B cell (primary cell): ENCODE data around the gene AXL. TPM values are rescaled to one million over a fixed set of nuclear protein-coding genes. Genes with fewer than 3 reads are reported as not detected.

ENCODE experiments used
- ATAC-seq: fragments of 200-7000 bp; cut with Tn5 transposase; one replicate; pipeline ENCODE4 v1.10.0; 2021; ENCODE audit warnings: low read depth, mild to moderate bottlenecking, moderate number of reproducible peaks, moderate library complexity
- CTCF ChIA-PET: fragments of 350-600 bp; sonication (Branson Sonifier 250); formaldehyde crosslinking; loops from one replicate; lab custom pipeline; 2021; ENCODE audit warnings: antibody characterized with exemption, inconsistent platforms; lab: Charles Lee
- POLR2A ChIA-PET: fragments of 350-600 bp; sonication (Branson Sonifier 250); formaldehyde crosslinking; loops from one replicate; lab custom pipeline; 2021; ENCODE audit warnings: antibody characterized with exemption; lab: Charles Lee
- DNase-seq: peaks from one replicate; pipeline ENCODE4 v3.0.0; 2013
- H2AFZ ChIP-seq: 2 replicates; pipeline ENCODE4 v1.6.1; 2012; ENCODE audit warnings: mild to moderate bottlenecking, low read depth, low read length; ENCODE audit not compliant: insufficient read depth, poor library complexity, severe bottlenecking
- H3K27ac ChIP-seq, 2 donors: 1 replicate in 1 of 2; 2 replicates in 1 of 2; pipeline ENCODE4 v1.5.1; 2012 to 2013; ENCODE audit warnings: low read length in 2 of 2, mild to moderate bottlenecking in 2 of 2, moderate library complexity in 1 of 2
- H3K27me3 ChIP-seq, 4 experiments: fragments of 200-600 bp in 1 of 4; sonication (generic) in 1 of 4; replicated peaks in 1 of 4; 1 replicate in 2 of 4; 2 replicates in 2 of 4; pipeline versions ENCODE4 v1.6.1 to v1.7.0; 2013 to 2016; ENCODE audit warnings: low read length in 3 of 4, mild to moderate bottlenecking in 2 of 4, mixed read lengths in 1 of 4, moderate library complexity in 1 of 4; ENCODE audit not compliant: insufficient read depth in 4 of 4, control insufficient read depth in 3 of 4; ENCODE audit errors: control extremely low read depth in 1 of 4
- H3K36me3 ChIP-seq, 2 experiments: replicated peaks in 1 of 2; 1 replicate in 1 of 2; 2 replicates in 1 of 2; pipeline versions ENCODE4 v1.6.1 to v1.7.1; 2013; ENCODE audit warnings: low read length in 1 of 2; ENCODE audit not compliant: insufficient read depth in 2 of 2, control insufficient read depth in 1 of 2; ENCODE audit errors: control extremely low read depth in 1 of 2, extremely low read depth in 1 of 2
- H3K4me1 ChIP-seq, 2 donors: fragments of 200-600 bp in 1 of 2; sonication (generic) in 1 of 2; 1 replicate in 1 of 2; 2 replicates in 1 of 2; pipeline versions ENCODE4 v1.5.1 to v1.6.1; 2013 to 2017; ENCODE audit warnings: low read length in 2 of 2; ENCODE audit not compliant: control insufficient read depth in 2 of 2, insufficient read depth in 2 of 2
- H3K4me2 ChIP-seq: replicated peaks from 2 replicates; pipeline ENCODE3; 2012; ENCODE audit warnings: mild to moderate bottlenecking, low read depth, low read length; ENCODE audit not compliant: poor library complexity, severe bottlenecking
- H3K4me3 ChIP-seq, 5 experiments: fragments of 200-600 bp in 1 of 5; sonication (generic) in 1 of 5; 1 replicate in 3 of 5; 2 replicates in 2 of 5; pipeline versions ENCODE4 v1.5.1 to v1.7.0; 2011 to 2016; ENCODE audit warnings: low read length in 4 of 5, mild to moderate bottlenecking in 4 of 5, low read depth in 2 of 5, control low read depth in 1 of 5, moderate library complexity in 1 of 5; ENCODE audit not compliant: insufficient read depth in 1 of 5; ENCODE audit errors: control extremely low read depth in 1 of 5, extremely low read depth in 1 of 5
- H3K79me2 ChIP-seq: fragments of 200-600 bp; sonication (generic); one replicate; pipeline ENCODE4 v1.6.0; 2016; ENCODE audit warnings: low read length; ENCODE audit not compliant: control insufficient read depth, insufficient read depth
- H3K9ac ChIP-seq: fragments of 200-600 bp; sonication (generic); 2 replicates; pipeline ENCODE4 v1.6.1; 2017; ENCODE audit warnings: mild to moderate bottlenecking, low read length, moderate library complexity
- H3K9me3 ChIP-seq, 3 donors: one replicate each; pipeline versions ENCODE4 v1.6.1 to v1.7.1; 2013; ENCODE audit warnings: low read length in 2 of 3; ENCODE audit not compliant: control insufficient read depth in 2 of 3, insufficient read depth in 1 of 3; ENCODE audit errors: control extremely low read depth in 1 of 3
- H4K20me1 ChIP-seq: 2 replicates; pipeline ENCODE4 v1.6.0; 2012; ENCODE audit warnings: mild to moderate bottlenecking, low read length; ENCODE audit not compliant: insufficient read depth, control insufficient read depth, poor library complexity, severe bottlenecking
- H3K27ac Mint-ChIP-seq: one replicate; pipeline ENCODE4 v1.8.0; 2021; ENCODE audit warnings: mixed read lengths
- H3K27me3 Mint-ChIP-seq: one replicate; pipeline ENCODE4 v1.8.0; 2021; ENCODE audit warnings: mixed read lengths
- H3K4me1 Mint-ChIP-seq: one replicate; pipeline ENCODE4 v1.8.0; 2021; ENCODE audit warnings: mixed read lengths
- H3K4me3 Mint-ChIP-seq: one replicate; pipeline ENCODE4 v1.8.0; 2021; ENCODE audit warnings: mixed read lengths
- H3K9me3 Mint-ChIP-seq: one replicate; pipeline ENCODE4 v1.8.0; 2022; ENCODE audit warnings: mixed read lengths; ENCODE audit not compliant: insufficient read depth
- CTCF ChIP-seq: fragments of 200-600 bp; IDR thresholded peaks from one replicate; pipeline ENCODE4 v1.8.0; 2022; ENCODE audit warnings: antibody characterized with exemption, mild to moderate bottlenecking
- EZH2 ChIP-seq: IDR thresholded peaks from 2 replicates; pipeline ENCODE4 v1.6.1; 2012; ENCODE audit warnings: borderline replicate concordance, low read depth, mild to moderate bottlenecking, moderate library complexity, low read length; ENCODE audit not compliant: insufficient read depth, poor library complexity, severe bottlenecking
- WGBS: methylation state at CpG from one replicate; pipeline ENCODE4 v1.1.5; 2013; ENCODE audit warnings: missing lambda C conversion rate; ENCODE audit not compliant: insufficient coverage; 5-methylcytosine and 5-hydroxymethylcytosine counted together
- intact Hi-C: fragments of 100-400 bp; cut with micrococcal nuclease; formaldehyde crosslinking; loops from one replicate; pipeline ENCODE4 v1.10.0; 2022
- polyA plus RNA-seq: library from polyadenylated mRNA; depleted of rRNA; stranded (reverse); fragments of >200 nt; gene quantifications from 2 replicates; pipeline ENCODE4 v1.2.3, GENCODE V29; 2012
- total RNA-seq, 2 donors: library from RNA; stranded (reverse); fragments of 120-200 nt in 1 of 2; gene quantifications; 1 replicate in 1 of 2; 2 replicates in 1 of 2; pipeline versions ENCODE4 v1.2.3 to v1.2.4, GENCODE V29; 2013 to 2022

AXL gene
- total and polyA plus RNA-seq, 2 donors (not counting 1 experiment from before 2014, with no cell fraction given), result not detected

GRCh38 chr19:41274802-41275201 is 55.8 kb downstream of the AXL start:
- no peak for DNase-seq
- POLR2A ChIA-PET, result no interaction called here
- H2AFZ ChIP-seq, result no peak overlapping the region
- H3K9me3 Mint-ChIP-seq, result no peaks in the 10 kb centered on the region
- H3K79me2 ChIP-seq, result peaks cover 41% of the 10 kb centered on the region
- H3K36me3 ChIP-seq, result peaks cover 20 to 93% of the 10 kb centered on the region in 2 experiments
- H3K9me3 ChIP-seq, result no peaks in the 10 kb centered on the region
- no peaks in the 10 kb centered on the region for H3K27me3 Mint-ChIP-seq
- H4K20me1 ChIP-seq, result peaks cover 51% of the 10 kb centered on the region
- no peak overlapping the region for H3K4me3 Mint-ChIP-seq
- no peak overlapping the region for H3K4me2 ChIP-seq
- H3K27ac ChIP-seq, result no peak overlapping the region
- 100% methylated on average over 4 of the region's 5 CpGs for WGBS
- no peaks in the 10 kb centered on the region for H3K27me3 ChIP-seq
- intact Hi-C loops, result no loop called here
- ATAC-seq, result no peak
- no peak for TF ChIP-seq CTCF
- no peak for TF ChIP-seq EZH2
- H3K4me1 Mint-ChIP-seq, result no peaks in the 10 kb centered on the region
- no peak overlapping the region for H3K4me3 ChIP-seq
- CTCF ChIA-PET, result no interaction called here
- no peaks in the 10 kb centered on the region for H3K4me1 ChIP-seq
- no peak overlapping the region for H3K9ac ChIP-seq
- H3K27ac Mint-ChIP-seq, result no peak overlapping the region

- ATAC-seq, result no peak
- Mint-ChIP-seq H3K4me1 (no peaks in the 10 kb centered on the region), H3K27me3 (no peaks in the 10 kb centered on the region), H3K9me3 (no peaks in the 10 kb centered on the region), H3K27ac (no peak overlapping the region), H3K4me3 (no peak overlapping the region)
- Histone ChIP-seq H3K36me3 (peaks cover 24 to 95% of the 10 kb centered on the region in 2 experiments), H3K27ac (no peak overlapping the region), H3K4me3 (no peak overlapping the region), H3K4me1 (no peaks in the 10 kb centered on the region), H2AFZ (no peak overlapping the region), H3K9ac (no peak overlapping the region), H3K27me3 (no peaks in the 10 kb centered on the region), H3K4me2 (no peak overlapping the region), H4K20me1 (peaks cover 42% of the 10 kb centered on the region), H3K9me3 (no peaks in the 10 kb centered on the region), H3K79me2 (peaks cover 37% of the 10 kb centered on the region)
- no CpG with 5 or more reads among the region's 3 CpGs for WGBS
- TF ChIP-seq EZH2 (no peak), CTCF (no peak)
- CTCF ChIA-PET, result interaction anchor here (2.0 kb wide), 1 partner anchor 72 kb away, joined by 7 read pairs; no protein-coding TSS in a partner anchor
- intact Hi-C loops, result no loop called here
- POLR2A ChIA-PET, result interaction anchor here (0.5 to 0.6 kb wide), 2 partner anchors 37 to 104 kb away, joined by 5 to 8 read pairs; no protein-coding TSS in a partner anchor
- DNase-seq, result no peak
Measured at GRCh38 chr19:41276231-41276630, 57.2 kb downstream of the AXL start.
